ENCODE results near the gene TECPR1.

GRCh38 chr7:98282703-98283102, 30.7 kb upstream of the TECPR1 start:
- TF ChIP-seq, protein P1, sequence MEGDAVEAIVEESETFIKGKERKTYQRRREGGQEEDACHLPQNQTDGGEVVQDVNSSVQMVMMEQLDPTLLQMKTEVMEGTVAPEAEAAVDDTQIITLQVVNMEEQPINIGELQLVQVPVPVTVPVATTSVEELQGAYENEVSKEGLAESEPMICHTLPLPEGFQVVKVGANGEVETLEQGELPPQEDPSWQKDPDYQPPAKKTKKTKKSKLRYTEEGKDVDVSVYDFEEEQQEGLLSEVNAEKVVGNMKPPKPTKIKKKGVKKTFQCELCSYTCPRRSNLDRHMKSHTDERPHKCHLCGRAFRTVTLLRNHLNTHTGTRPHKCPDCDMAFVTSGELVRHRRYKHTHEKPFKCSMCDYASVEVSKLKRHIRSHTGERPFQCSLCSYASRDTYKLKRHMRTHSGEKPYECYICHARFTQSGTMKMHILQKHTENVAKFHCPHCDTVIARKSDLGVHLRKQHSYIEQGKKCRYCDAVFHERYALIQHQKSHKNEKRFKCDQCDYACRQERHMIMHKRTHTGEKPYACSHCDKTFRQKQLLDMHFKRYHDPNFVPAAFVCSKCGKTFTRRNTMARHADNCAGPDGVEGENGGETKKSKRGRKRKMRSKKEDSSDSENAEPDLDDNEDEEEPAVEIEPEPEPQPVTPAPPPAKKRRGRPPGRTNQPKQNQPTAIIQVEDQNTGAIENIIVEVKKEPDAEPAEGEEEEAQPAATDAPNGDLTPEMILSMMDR (conservative IDR thresholded peaks at IDR 0.05; ENCODE audit: low read length), result no peak
- TF ChIP-seq EZH2phosphoT487 (IDR thresholded peaks at IDR 0.05; ENCODE audit: borderline replicate concordance, low read depth, low read length), result no peak
